HG02588 (cell line): ENCODE measurements around the gene KIAA0930.
A peak's percentile ranks its signal among the peaks of the same experiment; 100 is the strongest.

Experiments used
- ATAC-seq: cut with Tn5 transposase; IDR thresholded peaks from one replicate; pipeline ENCODE4 v1.9.1; 2021; ENCODE audit warnings: mild to moderate bottlenecking, moderate library complexity; ENCODE audit not compliant: unreplicated experiment

Gene KIAA0930

DNA sequence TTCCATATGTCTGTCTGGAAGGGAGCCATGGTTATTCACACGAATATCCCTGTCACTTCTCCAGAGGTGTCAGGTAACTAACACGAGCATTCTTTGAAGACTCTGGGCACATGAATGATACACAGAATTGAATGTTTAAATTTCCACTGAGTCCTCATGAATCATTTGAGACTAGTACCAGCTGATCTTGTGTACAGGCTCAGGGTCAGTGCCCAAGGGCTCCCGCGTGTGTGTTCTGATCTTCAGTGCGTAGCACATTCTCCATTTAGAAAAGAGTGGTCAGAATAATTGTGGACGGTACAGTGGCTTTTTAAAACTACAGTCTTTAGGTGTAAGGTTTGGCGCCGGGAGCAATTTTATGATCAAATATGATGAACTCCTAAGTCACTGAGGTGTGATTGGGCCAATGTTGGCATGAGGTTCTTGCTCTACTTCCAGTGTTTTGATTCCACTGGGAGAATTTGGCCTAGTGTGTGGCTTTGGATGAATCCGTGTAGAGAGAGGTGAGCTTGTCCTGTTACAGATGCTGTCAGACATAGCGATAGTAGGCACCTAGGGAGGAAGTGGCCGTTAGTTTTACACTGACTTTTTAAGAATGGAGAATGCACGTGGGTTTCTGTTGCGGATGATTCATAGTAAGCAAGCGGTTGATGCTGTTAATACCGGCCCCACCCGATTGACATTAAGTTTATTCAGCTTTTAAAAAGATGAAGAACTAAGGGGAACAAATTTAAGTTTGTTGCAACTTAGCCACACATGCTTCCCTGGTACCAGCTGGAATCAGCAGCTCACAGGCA is 54.8 kb downstream of the KIAA0930 start:
- ATAC-seq: no peak

DNA sequence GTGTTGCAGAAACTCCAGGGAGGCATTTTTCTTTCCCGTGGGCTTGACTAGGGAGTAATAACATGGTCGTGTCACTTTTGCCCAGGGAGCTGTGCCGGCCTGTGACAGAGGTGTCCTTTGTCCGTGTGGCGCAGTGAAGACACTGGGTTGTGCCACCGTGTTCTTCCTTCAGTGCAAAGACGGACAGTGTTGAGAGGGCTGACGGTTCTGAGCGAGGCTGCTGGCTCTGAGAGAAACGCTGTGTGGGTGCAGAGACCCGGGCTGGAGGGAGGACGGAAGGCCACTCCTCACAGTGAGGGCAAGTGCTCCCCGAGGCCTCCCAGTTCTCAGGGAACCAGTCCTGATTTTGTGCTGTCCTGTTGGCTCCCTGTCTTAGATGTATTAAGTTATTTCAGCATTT is 56.7 kb downstream of the KIAA0930 start:
- ATAC-seq: no peak

- no peak for ATAC-seq
Observed at GRCh38 chr22:45181766-45182165, 58.9 kb downstream of the KIAA0930 start.

- ATAC-seq: no peak
Observed at GRCh38 chr22:45181240-45181639, 59.5 kb downstream of the KIAA0930 start.

DNA sequence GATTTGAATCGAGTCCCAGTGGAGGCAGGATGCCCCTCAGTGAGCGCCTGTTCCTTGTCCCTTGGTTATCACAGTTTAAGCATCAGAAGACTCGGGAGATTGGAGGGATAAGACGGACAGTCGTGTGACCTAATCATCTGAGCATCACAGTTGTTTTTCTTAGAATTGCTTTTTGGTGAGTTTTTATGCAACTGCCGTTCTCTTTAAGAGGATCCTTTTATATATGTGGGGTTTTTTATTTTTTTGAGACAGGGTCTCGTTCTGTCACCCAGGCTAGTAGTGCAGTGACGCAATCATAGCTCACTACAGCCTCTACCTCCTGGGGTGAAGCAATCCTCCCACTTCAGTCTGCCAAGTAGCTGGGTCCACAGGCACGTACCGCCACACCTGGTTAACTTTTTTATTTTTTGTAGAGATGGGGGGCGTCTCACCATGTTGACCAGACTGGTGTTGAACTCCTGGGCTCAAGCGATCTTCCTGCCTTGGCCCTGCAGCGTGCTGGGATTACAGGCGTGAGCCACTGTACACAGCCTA is 60.5 kb downstream of the KIAA0930 start:
- ATAC-seq: no peak

DNA sequence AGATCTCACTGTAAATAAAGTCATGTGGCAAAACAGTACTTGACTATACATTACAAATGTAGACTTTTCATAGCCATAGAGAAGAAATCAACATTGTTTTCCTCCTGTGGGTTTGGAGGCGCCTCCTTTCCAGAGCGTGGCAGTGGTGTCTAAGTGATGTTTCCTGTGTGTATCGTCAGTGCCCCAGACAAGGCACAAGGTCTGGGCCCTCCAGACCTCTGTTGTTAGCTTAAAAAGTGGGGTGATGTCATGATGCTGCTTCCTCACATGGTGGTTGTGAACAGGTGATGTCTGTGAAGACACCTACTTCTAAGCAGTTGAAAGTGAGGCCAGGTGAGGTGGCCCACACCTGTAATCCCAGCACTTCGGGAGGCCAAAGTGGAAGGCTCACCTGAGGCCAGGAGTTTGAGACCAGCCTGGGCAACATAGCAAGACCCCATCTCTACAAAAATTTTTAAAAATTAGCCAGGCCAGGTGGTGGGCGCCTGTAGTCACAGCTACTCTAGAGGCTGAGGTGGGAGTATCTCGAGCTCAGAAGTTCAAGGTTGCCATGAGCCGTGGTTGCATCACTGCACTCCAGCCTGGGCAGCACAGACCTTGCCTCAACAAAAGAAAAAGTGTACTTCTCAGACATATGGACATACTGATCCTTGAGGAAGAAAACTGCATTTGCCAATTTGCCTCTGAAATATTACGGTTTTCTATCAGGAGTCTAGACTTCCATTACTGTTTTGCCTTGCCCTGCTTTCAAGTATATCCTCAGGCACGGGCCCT is 61.2 kb downstream of the KIAA0930 start:
- no peak for ATAC-seq

GRCh38 chr22:45172881-45173585 is 67.7 kb downstream of the KIAA0930 start:
- ATAC-seq: no peak

- ATAC-seq: no peak
Observed at GRCh38 chr22:45171830-45172229, 68.9 kb downstream of the KIAA0930 start.

DNA sequence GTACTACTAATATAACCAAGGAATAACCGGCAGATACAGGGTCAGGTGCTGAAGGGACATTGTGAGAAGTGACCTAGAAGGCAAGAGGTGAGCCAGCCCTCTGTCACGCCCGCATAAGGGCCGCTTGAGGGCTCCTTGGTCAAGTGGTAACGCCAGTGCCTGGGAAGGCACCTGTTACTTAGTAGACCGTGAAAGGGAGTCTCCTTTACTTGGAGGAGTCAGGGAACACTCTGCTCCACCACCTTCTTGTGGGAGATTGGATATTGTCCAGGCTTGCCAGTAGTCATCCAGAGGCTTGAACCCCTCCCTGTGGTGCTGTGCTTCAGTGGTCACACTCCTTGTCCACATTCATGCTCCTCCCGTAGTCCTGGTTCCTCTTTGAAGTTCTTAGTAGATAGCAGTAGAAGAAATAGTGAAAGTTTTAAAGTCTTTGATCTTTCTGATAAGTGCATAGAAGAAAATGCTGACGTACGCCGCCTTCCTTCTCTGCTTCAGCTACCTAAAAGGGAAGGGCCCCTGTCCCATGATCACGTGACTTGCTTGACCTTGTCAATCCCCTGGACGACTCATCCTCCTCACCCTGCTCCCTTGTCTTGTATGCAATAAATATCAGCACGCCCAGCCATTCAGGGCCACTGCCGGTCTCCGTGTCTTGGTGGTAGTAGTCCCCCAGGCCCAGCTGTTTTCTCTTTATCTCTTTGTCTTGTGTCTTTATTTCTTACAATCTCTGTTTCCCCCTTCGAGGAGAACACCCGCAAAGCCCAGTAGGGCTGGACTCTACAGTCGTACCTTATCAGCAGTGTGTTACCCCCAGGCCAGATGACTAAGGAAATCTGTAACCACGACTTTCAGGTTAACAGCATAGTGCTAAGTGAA is 70.9 kb downstream of the KIAA0930 start:
- no peak for ATAC-seq

DNA sequence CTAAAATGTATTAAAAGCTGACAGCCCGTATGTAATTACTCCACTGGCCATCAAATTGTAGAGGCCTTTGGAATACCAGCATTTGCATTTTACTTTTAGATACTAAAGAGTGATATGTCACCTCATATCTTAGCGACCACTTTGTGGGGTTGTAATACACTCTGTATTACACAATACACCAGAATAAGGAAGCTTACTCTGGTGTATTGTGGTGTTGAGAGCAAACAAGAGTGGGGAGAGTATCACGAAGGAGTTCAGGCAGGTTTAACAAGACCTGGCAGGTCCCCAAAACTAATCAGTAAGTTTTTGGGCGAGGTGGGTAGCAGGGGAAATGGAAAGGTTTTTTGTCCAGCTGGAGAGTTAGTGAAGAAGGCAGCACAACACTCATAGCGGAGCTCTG is 73.8 kb downstream of the KIAA0930 start:
- ATAC-seq: no peak

GRCh38 chr22:45164270-45165088 is 76.2 kb downstream of the KIAA0930 start:
- peak; percentile 31 for ATAC-seq

DNA sequence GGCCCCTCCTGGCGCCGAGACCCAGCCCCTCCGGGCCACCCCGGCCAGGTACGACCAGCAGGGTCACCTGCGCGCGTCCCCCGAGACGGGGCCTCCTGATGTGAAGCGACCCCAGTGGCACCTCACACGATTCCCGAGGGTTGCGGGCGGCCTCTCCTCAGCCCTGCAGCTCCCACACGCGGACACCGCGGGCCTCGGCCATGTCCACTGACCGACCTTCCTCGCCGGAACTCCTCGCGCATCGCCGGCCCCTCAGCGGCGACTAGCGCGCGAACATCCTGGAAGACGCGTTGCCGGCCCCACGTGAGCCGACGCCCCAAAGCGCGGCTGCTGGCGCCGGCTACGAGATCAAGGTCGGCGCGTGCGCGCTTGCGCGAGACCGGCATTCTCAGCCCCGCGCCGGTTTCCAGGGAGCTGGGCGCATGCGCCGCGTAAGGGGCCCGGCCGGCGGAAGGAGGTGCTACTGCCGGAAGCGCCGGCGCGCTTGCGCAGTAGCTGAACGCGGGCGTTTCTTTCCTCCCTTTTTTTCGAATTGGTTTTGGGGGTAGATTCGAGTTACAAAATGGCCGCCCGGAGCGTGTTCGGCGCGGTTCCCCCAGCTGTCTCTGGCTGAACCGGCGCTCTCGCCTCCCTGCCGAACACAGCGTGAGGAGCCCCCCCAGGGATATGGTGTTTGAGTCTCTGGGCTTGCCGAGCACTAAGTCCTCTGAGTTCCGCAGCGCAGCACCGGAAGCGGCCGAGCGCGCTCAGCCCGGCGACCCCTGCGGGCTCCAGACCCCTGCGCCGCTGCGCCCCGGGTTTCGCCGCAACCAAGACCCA is 77.0 kb downstream of the KIAA0930 start, which contains the start of gene NUP50:
Gene NUP50, plus strand, starts transcription at position 475 of the 819 bp plus-strand sequence. CDS start 4,253 bp downstream, outside the sequence.
- ATAC-seq: peak; percentile 77

DNA sequence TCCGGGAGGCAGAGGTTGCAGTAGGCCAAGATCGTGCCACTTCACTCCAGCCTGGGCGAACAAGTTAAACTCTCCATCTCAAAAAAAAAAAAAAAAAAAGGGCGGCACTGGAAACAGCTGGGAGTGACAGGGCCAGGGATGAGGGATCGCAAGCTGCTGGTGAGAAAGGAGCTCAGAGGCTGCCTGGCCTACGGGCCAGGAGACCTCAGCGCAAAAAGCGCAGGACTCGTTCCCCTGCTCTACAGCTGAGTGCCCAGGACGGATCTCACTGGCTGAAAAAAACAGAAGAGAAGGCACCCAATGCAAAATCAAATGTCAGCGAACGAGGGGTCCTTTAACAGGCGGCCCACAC is 77.6 kb downstream of the KIAA0930 start:
- ATAC-seq: peak; percentile 3

GRCh38 chr22:45162531-45162930 is 78.2 kb downstream of the KIAA0930 start:
- ATAC-seq: no peak

DNA sequence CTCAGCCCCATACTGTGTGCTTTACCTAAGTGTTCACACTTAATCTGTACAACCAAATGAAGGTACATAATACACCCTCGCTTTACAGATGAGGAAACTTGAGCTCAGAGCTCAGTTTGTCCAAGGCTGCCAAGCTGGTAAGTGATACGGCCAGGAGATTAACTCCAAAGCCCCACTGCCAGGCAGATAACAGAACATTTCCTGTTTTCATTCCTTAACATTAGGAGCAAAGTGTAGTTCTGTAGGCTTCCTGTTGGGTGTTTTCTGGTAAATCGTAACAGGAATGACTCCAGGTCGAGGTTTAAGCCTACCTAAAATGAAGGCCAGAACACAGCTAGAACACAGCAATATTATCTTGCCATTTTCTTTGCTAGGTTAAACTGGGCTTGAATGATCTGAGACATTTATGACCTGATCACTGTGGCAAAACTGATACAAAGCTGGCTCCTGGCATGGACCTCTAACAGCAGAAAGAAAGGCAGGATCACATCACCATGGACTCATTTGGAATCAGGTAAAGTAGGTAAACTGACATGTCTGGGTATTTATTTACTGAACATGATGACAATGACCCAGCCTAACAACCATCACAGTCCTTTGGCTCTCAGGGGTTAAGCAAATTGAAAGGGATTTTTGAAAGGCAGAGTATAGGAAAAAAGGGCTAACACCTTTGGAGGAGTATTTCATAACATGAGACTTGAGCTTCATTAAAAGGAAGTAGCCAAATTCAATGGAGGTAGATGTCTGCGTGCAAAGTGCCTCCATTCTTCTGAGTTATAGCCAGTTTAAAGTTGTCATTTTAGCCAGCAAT is 80.8 kb downstream of the KIAA0930 start:
- ATAC-seq: no peak

DNA sequence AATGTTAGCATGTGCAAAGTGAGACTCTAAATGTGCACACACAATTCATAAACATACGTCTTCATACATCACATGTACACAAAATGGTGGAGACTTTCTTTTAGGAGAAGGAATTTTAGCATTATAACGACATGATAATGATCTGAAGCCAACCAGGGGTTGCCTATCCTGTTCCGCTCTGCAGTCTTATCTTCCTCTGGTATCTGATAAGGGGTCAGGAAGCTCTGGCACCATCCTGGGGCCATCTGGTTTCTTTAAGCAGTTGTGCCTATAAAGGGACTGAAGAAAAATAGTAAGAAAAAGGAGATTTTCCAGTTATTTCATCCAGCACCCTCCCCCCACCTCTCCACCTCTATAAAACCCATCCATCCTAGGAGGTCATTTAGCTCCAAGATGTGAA is 82.8 kb downstream of the KIAA0930 start:
- no peak for ATAC-seq

DNA sequence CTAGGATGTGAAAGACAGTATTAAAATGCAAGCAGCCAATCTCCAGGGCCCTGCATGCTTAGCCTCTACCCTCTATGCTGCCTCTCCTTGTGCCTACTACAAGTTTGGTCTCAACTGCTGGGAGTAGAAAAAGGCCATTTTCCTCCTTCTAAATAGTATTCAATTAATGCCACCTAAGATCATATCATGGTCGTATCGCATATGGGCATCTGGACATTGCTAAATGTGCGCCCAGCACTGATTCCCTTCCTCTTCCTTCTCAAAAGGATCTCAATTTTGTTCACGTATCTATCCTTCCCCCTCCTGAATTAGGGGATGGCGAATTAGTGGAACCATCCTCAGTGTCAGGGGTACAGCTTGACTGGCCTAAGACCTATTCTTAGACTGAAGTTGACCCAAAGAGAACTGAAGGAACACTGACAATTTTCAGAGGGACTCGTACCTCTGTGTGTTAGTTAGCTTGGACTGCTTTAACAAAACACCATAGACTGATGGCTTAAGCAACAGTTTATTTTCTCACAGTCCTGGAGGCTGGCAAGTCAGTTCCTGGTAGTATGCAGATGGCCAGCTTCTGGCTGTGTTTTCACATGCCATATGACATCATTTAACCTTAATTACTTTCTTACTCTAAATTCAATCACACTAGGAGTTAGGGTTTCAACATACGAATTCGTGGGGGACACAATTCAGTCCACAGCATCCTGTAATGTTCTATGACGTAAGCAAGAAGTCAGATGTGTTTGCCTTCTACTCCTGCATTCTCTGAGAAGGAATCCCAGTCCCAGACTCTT is 85.4 kb downstream of the KIAA0930 start:
- ATAC-seq: no peak
